HepG2 (cell line): ENCODE results near the gene LCE3C. TPM values are rescaled to one million over a fixed set of nuclear protein-coding genes. Genes with fewer than 3 reads are reported as not detected.

Experiments used
- ATAC-seq: fragments of 200-7000 bp; cut with Tn5 transposase; 3 replicates; pipeline ENCODE4 v1.9.1; 2020; ENCODE audit warnings: mild to moderate bottlenecking, moderate library complexity
- BruUV-seq: library from RNA; stranded (reverse); fragments of 400-500 nt; replicated peaks from 2 replicates; lab custom pipeline; 2021; lab: Mats Ljungman, UMichigan
- CTCF ChIA-PET: fragments of 300-600 bp; formaldehyde crosslinking; extraction: SDS; loops from one replicate; lab custom pipeline; 2021; ENCODE audit warnings: low total read pairs, inconsistent platforms, low intra/inter-chr PET ratio; lab: Yijun Ruan, JAX
- POLR2A ChIA-PET: fragments of 350-600 bp; sonication (Branson Sonifier 250); formaldehyde crosslinking; loops from one replicate; lab custom pipeline; 2020; ENCODE audit warnings: antibody characterized with exemption, inconsistent platforms; lab: Yijun Ruan, JAX
- DNase-seq: peaks from one replicate; pipeline ENCODE4 v3.0.0-alpha.2; 2015; ENCODE audit warnings: low spot score
- FAIRE-seq: peaks from 3 replicates; lab custom pipeline; 2011; peaks lifted over from hg19 to GRCh38; lab: Jason Lieb, UNC
- H2AFZ ChIP-seq: one replicate; pipeline ENCODE4 v1.6.1; 2011; ENCODE audit warnings: low read length, inconsistent platforms
- H3K27ac ChIP-seq: fragments of 300-600 bp; 3 replicates; pipeline ENCODE4 v1.8.0; 2011; ENCODE audit warnings: mixed run types, mild to moderate bottlenecking, mixed read lengths, low read length, inconsistent platforms; ENCODE audit not compliant: insufficient read depth; ENCODE audit errors: extremely low read length
- H3K27me3 ChIP-seq, 2 experiments: fragments of 200-600 bp in 1 of 2; 2 replicates in 1 of 2; 3 replicates in 1 of 2; pipeline versions ENCODE4 v1.6.0 to v1.8.0; 2011; ENCODE audit warnings: low read length in 2 of 2, mild to moderate bottlenecking in 2 of 2, moderate library complexity in 2 of 2, inconsistent platforms in 1 of 2; ENCODE audit not compliant: insufficient read depth in 2 of 2, control insufficient read depth in 1 of 2
- H3K36me3 ChIP-seq, 2 experiments: fragments of 200-600 bp in 1 of 2; replicated peaks in 1 of 2; 2 replicates in 1 of 2; 3 replicates in 1 of 2; pipeline versions ENCODE4 v1.5.1 to v1.8.0; 2011; ENCODE audit warnings: low read length in 2 of 2, inconsistent platforms in 1 of 2; ENCODE audit not compliant: insufficient read depth in 2 of 2, control insufficient read depth in 1 of 2
- H3K4me1 ChIP-seq: 2 replicates; pipeline ENCODE4 v1.5.1; 2012; ENCODE audit warnings: low read length, inconsistent platforms; ENCODE audit not compliant: insufficient read depth
- H3K4me2 ChIP-seq: 2 replicates; pipeline ENCODE4 v1.6.0; 2011; ENCODE audit warnings: low read depth, low read length, inconsistent platforms
- H3K4me3 ChIP-seq, 3 experiments: fragments of 200-600 bp in 1 of 3; sonication (generic), shearing (Covaris generic) in 1 of 3; replicated peaks in 1 of 3; 2 replicates each; pipeline ENCODE4 v1.5.1; 2011 to 2016; ENCODE audit warnings: low read length in 3 of 3, inconsistent platforms in 2 of 3, low read depth in 2 of 3, mild to moderate bottlenecking in 2 of 3, control low read depth in 1 of 3, mixed read lengths in 1 of 3; ENCODE audit not compliant: insufficient read depth in 1 of 3
- H3K79me2 ChIP-seq: one replicate; pipeline ENCODE4 v1.6.1; 2011; ENCODE audit warnings: low read length, inconsistent platforms; ENCODE audit not compliant: insufficient read depth
- H3K9ac ChIP-seq: 2 replicates; pipeline ENCODE4 v1.6.0; 2011; ENCODE audit warnings: mild to moderate bottlenecking, low read depth, low read length, inconsistent platforms; ENCODE audit not compliant: insufficient read depth
- H3K9me3 ChIP-seq: 2 replicates; pipeline ENCODE4 v1.5.1; 2012; ENCODE audit warnings: mild to moderate bottlenecking, low read length
- H4K20me1 ChIP-seq: 2 replicates; pipeline ENCODE4 v1.6.0; 2011; ENCODE audit warnings: inconsistent platforms, mild to moderate bottlenecking, low read length, moderate library complexity; ENCODE audit not compliant: insufficient read depth
- ARID2 ChIP-seq: sonication (generic); formaldehyde crosslinking; IDR thresholded peaks from 2 replicates; pipeline ENCODE4 v1.8.1; 2022; ENCODE audit warnings: mild to moderate bottlenecking, missing genetic modification reagents, borderline replicate concordance
- ATF1 ChIP-seq: IDR thresholded peaks from 2 replicates; pipeline ENCODE4 v1.6.1; 2016; ENCODE audit warnings: mild to moderate bottlenecking, control low read depth
- FOXP1 ChIP-seq, 2 experiments: fragments of 450-650 bp in 1 of 2; IDR thresholded peaks; 2 replicates each; pipeline ENCODE4 v1.6.1; 2017 to 2018; ENCODE audit warnings: antibody characterized with exemption in 1 of 2
- HOXA7 ChIP-seq: sonication (generic); formaldehyde crosslinking; IDR thresholded peaks from 2 replicates; pipeline ENCODE4 v1.8.1; 2022; ENCODE audit warnings: mild to moderate bottlenecking, missing genetic modification reagents, moderate library complexity
- KLF6 ChIP-seq: IDR thresholded peaks from 2 replicates; pipeline ENCODE4 v1.8.0; 2016; ENCODE audit warnings: missing biosample characterization, missing genetic modification reagents
- NONO ChIP-seq, 2 experiments: fragments of 450-650 bp in 1 of 2; sonication (generic) in 1 of 2; formaldehyde crosslinking in 1 of 2; IDR thresholded peaks in 1 of 2; conservative IDR thresholded peaks in 1 of 2; 2 replicates each; pipeline versions ENCODE4 v1.6.1 to v1.8.0; 2017 to 2022; ENCODE audit warnings: mild to moderate bottlenecking in 1 of 2, missing genetic modification reagents in 1 of 2, moderate library complexity in 1 of 2
- PRMT3 ChIP-seq: sonication (generic); formaldehyde crosslinking; IDR thresholded peaks from 2 replicates; pipeline ENCODE4 v1.8.1; 2022; ENCODE audit warnings: low read depth, mild to moderate bottlenecking, moderate library complexity, missing genetic modification reagents, borderline replicate concordance
- THYN1 ChIP-seq: sonication (generic); formaldehyde crosslinking; IDR thresholded peaks from 2 replicates; pipeline ENCODE4 v1.8.1; 2023; ENCODE audit warnings: low read depth, mild to moderate bottlenecking, moderate library complexity, missing genetic modification reagents, borderline replicate concordance
- ZBTB7A ChIP-seq: sonication (generic); formaldehyde crosslinking; IDR thresholded peaks from 2 replicates; pipeline ENCODE4 v1.8.0; 2022; ENCODE audit warnings: mild to moderate bottlenecking, missing genetic modification reagents
- ZNF747 ChIP-seq: sonication (generic); formaldehyde crosslinking; IDR thresholded peaks from 2 replicates; pipeline ENCODE4 v1.8.1; 2023; ENCODE audit warnings: missing genetic modification reagents, mild to moderate bottlenecking, borderline replicate concordance
- in situ Hi-C: cut with HindIII; loops from 2 replicates; pipeline ENCODE4 v1.10.0; 2017; ENCODE audit warnings: low pct_unique_long_range_greater_than_20kb; ENCODE audit not compliant: extremely low pct_ligation_motif_present
- intact Hi-C: fragments of 100-400 bp; cut with micrococcal nuclease; formaldehyde crosslinking; loops from one replicate; pipeline ENCODE4 v1.10.0; 2022; ENCODE audit not compliant: unreplicated experiment
- polyA plus RNA-seq, 8 experiments: library from polyadenylated mRNA; depleted of rRNA in 3 of 8; stranded (reverse) in 7 of 8; unstranded in 1 of 8; fragments of >200 nt; fragmentation: Illumina TruSeq in 4 of 8; extraction: Trizol in 4 of 8; gene quantifications; 2 replicates each; pipeline versions ENCODE4 v1.2.1 to v1.2.3, GENCODE V29; 2011 to 2016; ENCODE audit warnings: low read depth in 4 of 8, missing spikeins in 1 of 8, mixed read lengths in 1 of 8; ENCODE audit not compliant: insufficient read depth in 1 of 8
- total RNA-seq, 5 experiments: library from RNA; depleted of rRNA; stranded (reverse); fragments of >200 nt; fragmentation: Illumina TruSeq; extraction: Trizol; gene quantifications; 2 replicates each; pipeline ENCODE4 v1.2.3, GENCODE V29; 2016; ENCODE audit warnings: low read depth in 1 of 5
- TF ChIP-seq, protein P1 (sequence below): sonication (generic); formaldehyde crosslinking; IDR thresholded peaks from 2 replicates; pipeline ENCODE4 v1.4.0; 2020; ENCODE audit warnings: missing genetic modification reagents, borderline replicate concordance
- TF ChIP-seq, protein P2 (sequence below): sonication (generic); formaldehyde crosslinking; IDR thresholded peaks from 2 replicates; pipeline ENCODE4 v1.4.0; 2020; ENCODE audit warnings: missing genetic modification reagents
- TF ChIP-seq, protein P3 (sequence below): sonication (generic); formaldehyde crosslinking; IDR thresholded peaks from 2 replicates; pipeline ENCODE4 v1.5.0; 2020; ENCODE audit warnings: missing genetic modification reagents

LCE3C gene
- total and polyA plus RNA-seq, 2 of the 13 experiments (the other 11 are each of a cell fraction or from before 2014, with no cell fraction given) = not detected

DNA sequence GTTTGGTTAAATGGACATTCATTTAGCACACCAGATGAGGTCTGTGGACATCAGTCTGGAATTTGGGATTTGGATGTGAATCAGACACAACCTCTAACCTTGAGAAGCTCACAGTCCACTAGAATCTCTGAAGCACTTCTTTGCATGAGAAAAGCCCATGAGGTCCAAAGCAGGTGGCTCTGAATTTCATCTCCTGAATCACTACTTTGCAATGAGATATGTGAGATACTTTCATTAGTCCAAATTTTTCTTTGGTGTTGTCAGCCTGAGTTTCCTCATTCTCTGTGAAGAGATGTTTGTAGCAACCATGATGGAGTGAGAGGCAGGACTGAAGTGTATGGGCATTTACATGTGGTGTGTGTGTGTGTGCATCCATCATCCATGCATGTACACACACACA is 46.6 kb downstream of the LCE3C start:
- ATAC-seq = no peak
- Histone ChIP-seq H3K79me2 (no peaks in the 10 kb centered on the region), H3K9me3 (no peaks in the 10 kb centered on the region), H3K4me1 (no peaks in the 10 kb centered on the region), H3K4me2 (no peak overlapping the region), H4K20me1 (no peaks in the 10 kb centered on the region), H3K9ac (no peak overlapping the region), H3K27me3 (no peaks in the 10 kb centered on the region), H3K4me3 (no peak overlapping the region), H2AFZ (no peak overlapping the region), H3K36me3 (no peaks in the 10 kb centered on the region), H3K27ac (no peak overlapping the region)
- no peak for DNase-seq
- CTCF ChIA-PET = no interaction called here
- no peak for FAIRE-seq
- in situ Hi-C loops (no loop called here), intact Hi-C loops (no loop called here)
- BruUV-seq = no TSS peak
- POLR2A ChIA-PET = no interaction called here
- TF ChIP-seq ARID2 (CRISPR knock-in tag) (no peak), ZNF747 (CRISPR knock-in tag) (no peak), KLF6 (CRISPR knock-in tag) (no peak), HOXA7 (no peak), FOXP1 (IDR thresholded peaks at IDR 0.05) (no peak), FOXP1 (CRISPR knock-in tag; IDR thresholded peaks at IDR 0.05) (no peak), PRMT3 (CRISPR knock-in tag) (no peak), THYN1 (no peak), NONO (IDR thresholded peaks at IDR 0.05) (no peak), NONO (CRISPR knock-in tag; conservative IDR thresholded peaks at IDR 0.05) (no peak), ATF1 (no peak), ZBTB7A (CRISPR knock-in tag) (no peak)
- TF ChIP-seq, protein P1, sequence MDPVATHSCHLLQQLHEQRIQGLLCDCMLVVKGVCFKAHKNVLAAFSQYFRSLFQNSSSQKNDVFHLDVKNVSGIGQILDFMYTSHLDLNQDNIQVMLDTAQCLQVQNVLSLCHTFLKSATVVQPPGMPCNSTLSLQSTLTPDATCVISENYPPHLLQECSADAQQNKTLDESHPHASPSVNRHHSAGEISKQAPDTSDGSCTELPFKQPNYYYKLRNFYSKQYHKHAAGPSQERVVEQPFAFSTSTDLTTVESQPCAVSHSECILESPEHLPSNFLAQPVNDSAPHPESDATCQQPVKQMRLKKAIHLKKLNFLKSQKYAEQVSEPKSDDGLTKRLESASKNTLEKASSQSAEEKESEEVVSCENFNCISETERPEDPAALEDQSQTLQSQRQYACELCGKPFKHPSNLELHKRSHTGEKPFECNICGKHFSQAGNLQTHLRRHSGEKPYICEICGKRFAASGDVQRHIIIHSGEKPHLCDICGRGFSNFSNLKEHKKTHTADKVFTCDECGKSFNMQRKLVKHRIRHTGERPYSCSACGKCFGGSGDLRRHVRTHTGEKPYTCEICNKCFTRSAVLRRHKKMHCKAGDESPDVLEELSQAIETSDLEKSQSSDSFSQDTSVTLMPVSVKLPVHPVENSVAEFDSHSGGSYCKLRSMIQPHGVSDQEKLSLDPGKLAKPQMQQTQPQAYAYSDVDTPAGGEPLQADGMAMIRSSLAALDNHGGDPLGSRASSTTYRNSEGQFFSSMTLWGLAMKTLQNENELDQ (CRISPR knock-in tag) = no peak
- TF ChIP-seq, protein P2, sequence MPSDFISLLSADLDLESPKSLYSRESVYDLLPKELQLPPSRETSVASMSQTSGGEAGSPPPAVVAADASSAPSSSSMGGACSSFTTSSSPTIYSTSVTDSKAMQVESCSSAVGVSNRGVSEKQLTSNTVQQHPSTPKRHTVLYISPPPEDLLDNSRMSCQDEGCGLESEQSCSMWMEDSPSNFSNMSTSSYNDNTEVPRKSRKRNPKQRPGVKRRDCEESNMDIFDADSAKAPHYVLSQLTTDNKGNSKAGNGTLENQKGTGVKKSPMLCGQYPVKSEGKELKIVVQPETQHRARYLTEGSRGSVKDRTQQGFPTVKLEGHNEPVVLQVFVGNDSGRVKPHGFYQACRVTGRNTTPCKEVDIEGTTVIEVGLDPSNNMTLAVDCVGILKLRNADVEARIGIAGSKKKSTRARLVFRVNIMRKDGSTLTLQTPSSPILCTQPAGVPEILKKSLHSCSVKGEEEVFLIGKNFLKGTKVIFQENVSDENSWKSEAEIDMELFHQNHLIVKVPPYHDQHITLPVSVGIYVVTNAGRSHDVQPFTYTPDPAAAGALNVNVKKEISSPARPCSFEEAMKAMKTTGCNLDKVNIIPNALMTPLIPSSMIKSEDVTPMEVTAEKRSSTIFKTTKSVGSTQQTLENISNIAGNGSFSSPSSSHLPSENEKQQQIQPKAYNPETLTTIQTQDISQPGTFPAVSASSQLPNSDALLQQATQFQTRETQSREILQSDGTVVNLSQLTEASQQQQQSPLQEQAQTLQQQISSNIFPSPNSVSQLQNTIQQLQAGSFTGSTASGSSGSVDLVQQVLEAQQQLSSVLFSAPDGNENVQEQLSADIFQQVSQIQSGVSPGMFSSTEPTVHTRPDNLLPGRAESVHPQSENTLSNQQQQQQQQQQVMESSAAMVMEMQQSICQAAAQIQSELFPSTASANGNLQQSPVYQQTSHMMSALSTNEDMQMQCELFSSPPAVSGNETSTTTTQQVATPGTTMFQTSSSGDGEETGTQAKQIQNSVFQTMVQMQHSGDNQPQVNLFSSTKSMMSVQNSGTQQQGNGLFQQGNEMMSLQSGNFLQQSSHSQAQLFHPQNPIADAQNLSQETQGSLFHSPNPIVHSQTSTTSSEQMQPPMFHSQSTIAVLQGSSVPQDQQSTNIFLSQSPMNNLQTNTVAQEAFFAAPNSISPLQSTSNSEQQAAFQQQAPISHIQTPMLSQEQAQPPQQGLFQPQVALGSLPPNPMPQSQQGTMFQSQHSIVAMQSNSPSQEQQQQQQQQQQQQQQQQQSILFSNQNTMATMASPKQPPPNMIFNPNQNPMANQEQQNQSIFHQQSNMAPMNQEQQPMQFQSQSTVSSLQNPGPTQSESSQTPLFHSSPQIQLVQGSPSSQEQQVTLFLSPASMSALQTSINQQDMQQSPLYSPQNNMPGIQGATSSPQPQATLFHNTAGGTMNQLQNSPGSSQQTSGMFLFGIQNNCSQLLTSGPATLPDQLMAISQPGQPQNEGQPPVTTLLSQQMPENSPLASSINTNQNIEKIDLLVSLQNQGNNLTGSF (CRISPR knock-in tag) = no peak
- TF ChIP-seq, protein P3, sequence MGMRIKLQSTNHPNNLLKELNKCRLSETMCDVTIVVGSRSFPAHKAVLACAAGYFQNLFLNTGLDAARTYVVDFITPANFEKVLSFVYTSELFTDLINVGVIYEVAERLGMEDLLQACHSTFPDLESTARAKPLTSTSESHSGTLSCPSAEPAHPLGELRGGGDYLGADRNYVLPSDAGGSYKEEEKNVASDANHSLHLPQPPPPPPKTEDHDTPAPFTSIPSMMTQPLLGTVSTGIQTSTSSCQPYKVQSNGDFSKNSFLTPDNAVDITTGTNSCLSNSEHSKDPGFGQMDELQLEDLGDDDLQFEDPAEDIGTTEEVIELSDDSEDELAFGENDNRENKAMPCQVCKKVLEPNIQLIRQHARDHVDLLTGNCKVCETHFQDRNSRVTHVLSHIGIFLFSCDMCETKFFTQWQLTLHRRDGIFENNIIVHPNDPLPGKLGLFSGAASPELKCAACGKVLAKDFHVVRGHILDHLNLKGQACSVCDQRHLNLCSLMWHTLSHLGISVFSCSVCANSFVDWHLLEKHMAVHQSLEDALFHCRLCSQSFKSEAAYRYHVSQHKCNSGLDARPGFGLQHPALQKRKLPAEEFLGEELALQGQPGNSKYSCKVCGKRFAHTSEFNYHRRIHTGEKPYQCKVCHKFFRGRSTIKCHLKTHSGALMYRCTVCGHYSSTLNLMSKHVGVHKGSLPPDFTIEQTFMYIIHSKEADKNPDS (CRISPR knock-in tag) = no peak
